Measurements from ENCODE around the gene LUZP1. TPM values are rescaled to one million over a fixed set of nuclear protein-coding genes. Genes with fewer than 3 reads are reported as not detected.

LUZP1 gene
- total RNA-seq, 2 donors from 2014 or later: 43.5 to 49.4 TPM

DNA sequence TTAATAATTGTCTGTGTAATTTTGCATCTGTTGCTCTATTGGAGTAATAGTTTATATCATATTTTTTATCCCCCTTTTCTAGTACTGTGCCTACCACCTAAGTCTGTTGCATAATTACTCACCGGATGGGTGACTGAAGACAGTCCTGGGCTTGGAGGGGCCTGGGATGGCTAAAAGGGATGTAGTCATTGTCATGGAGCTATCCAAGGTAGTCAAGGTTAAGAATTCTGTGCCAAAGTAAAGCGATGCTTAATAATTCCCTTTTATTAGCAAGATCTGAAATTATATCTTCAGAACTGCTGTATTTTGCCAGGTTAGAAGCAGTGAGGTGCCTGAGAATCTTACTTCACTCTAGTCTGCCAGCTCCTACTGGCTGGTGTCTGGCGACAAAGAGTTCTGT, 87.8 kb downstream of the LUZP1 start:
- no peak overlapping the region for H3K27ac ChIP-seq (ENCODE audit: low read depth, low read length)
- no peaks in the 10 kb centered on the region for H3K27me3 ChIP-seq (ENCODE audit: control insufficient read depth, insufficient read depth, low read length, poor library complexity, severe bottlenecking)
- no peak overlapping the region for H3K4me3 Mint-ChIP-seq
- no peaks in the 10 kb centered on the region for H3K27me3 Mint-ChIP-seq (ENCODE audit: insufficient read depth)
- TF ChIP-seq CTCF (conservative IDR thresholded peaks at IDR 0.05): no peak
- H3K4me3 ChIP-seq (ENCODE audit: low read length): no peak overlapping the region
- peak overlapping the region; percentile 32 for H3K27ac Mint-ChIP-seq
- H3K9ac ChIP-seq (ENCODE audit: extremely low read depth, low read length, poor library complexity, severe bottlenecking): no peak overlapping the region
- peaks cover 80% of the 10 kb centered on the region for H3K36me3 Mint-ChIP-seq (ENCODE audit: low read depth)
- H3K4me1 ChIP-seq (ENCODE audit: control insufficient read depth, insufficient read depth, low read length): no peaks in the 10 kb centered on the region
- no peaks in the 10 kb centered on the region for H3K4me1 Mint-ChIP-seq
- 96 to 100% methylated on average over 2 to 3 of the region's 3 CpGs for WGBS, 2 experiments (ENCODE audit: insufficient coverage in 1 of 2, insufficient read length in 1 of 2)
- no peaks in the 10 kb centered on the region for H3K9me3 ChIP-seq (ENCODE audit: control insufficient read depth, low read length)
- no peaks in the 10 kb centered on the region for H3K9me3 Mint-ChIP-seq
- no peak for DNase-seq
- peaks cover 92% of the 10 kb centered on the region for H3K36me3 ChIP-seq (ENCODE audit: control insufficient read depth, insufficient read depth, low read length)

DNA sequence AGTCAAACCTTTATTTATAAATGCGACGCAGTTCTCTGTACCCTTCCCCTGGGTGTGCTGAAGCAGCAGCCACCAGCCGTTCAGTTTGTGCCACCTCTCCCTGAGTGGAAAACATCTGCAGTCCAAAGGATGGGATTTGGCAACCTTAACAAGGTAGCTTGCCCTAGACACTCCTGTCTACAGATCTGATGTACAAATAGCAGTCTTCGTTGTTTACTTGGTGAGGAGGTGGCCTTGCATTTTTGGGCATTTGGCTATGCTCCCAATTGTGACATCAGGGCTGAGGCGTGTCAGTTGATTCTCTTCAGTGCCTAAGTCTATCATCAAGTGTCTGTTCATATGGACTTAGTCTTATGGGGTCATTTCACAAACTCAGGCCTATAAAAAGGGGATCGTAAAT, 89.6 kb downstream of the LUZP1 start:
- peaks cover 77% of the 10 kb centered on the region for H3K36me3 Mint-ChIP-seq (ENCODE audit: low read depth)
- TF ChIP-seq CTCF (conservative IDR thresholded peaks at IDR 0.05): no peak
- no peaks in the 10 kb centered on the region for H3K9me3 ChIP-seq (ENCODE audit: control insufficient read depth, low read length)
- H3K36me3 ChIP-seq (ENCODE audit: control insufficient read depth, insufficient read depth, low read length): peaks cover 88% of the 10 kb centered on the region
- H3K4me3 Mint-ChIP-seq: no peak overlapping the region
- H3K27me3 ChIP-seq (ENCODE audit: control insufficient read depth, insufficient read depth, low read length, poor library complexity, severe bottlenecking): no peaks in the 10 kb centered on the region
- no peaks in the 10 kb centered on the region for H3K27me3 Mint-ChIP-seq (ENCODE audit: insufficient read depth)
- no peak overlapping the region for H3K4me3 ChIP-seq (ENCODE audit: low read length)
- no peaks in the 10 kb centered on the region for H3K9me3 Mint-ChIP-seq
- no peak overlapping the region for H3K27ac ChIP-seq (ENCODE audit: low read depth, low read length)
- 94 to 96% methylated on average over 6 of the region's 6 CpGs for WGBS, 2 experiments (ENCODE audit: insufficient coverage in 1 of 2, insufficient read length in 1 of 2)
- no peak for DNase-seq
- no peaks in the 10 kb centered on the region for H3K4me1 ChIP-seq (ENCODE audit: control insufficient read depth, insufficient read depth, low read length)
- H3K9ac ChIP-seq (ENCODE audit: extremely low read depth, low read length, poor library complexity, severe bottlenecking): no peak overlapping the region
- H3K27ac Mint-ChIP-seq: no peak overlapping the region
- no peaks in the 10 kb centered on the region for H3K4me1 Mint-ChIP-seq

- peaks cover 83% of the 10 kb centered on the region for H3K36me3 ChIP-seq (ENCODE audit: control insufficient read depth, insufficient read depth, low read length)
- no peaks in the 10 kb centered on the region for H3K4me1 Mint-ChIP-seq
- DNase-seq: no peak
- H3K27ac ChIP-seq (ENCODE audit: low read depth, low read length): no peak overlapping the region
- H3K36me3 Mint-ChIP-seq (ENCODE audit: low read depth): peaks cover 75% of the 10 kb centered on the region
- H3K27me3 ChIP-seq (ENCODE audit: control insufficient read depth, insufficient read depth, low read length, poor library complexity, severe bottlenecking): no peaks in the 10 kb centered on the region
- no peak for TF ChIP-seq CTCF (conservative IDR thresholded peaks at IDR 0.05)
- H3K9ac ChIP-seq (ENCODE audit: extremely low read depth, low read length, poor library complexity, severe bottlenecking): no peak overlapping the region
- H3K9me3 ChIP-seq (ENCODE audit: control insufficient read depth, low read length): no peaks in the 10 kb centered on the region
- no peak overlapping the region for H3K27ac Mint-ChIP-seq
- no peaks in the 10 kb centered on the region for H3K27me3 Mint-ChIP-seq (ENCODE audit: insufficient read depth)
- H3K4me3 ChIP-seq (ENCODE audit: low read length): no peak overlapping the region
- no peaks in the 10 kb centered on the region for H3K9me3 Mint-ChIP-seq
- H3K4me1 ChIP-seq (ENCODE audit: control insufficient read depth, insufficient read depth, low read length): no peaks in the 10 kb centered on the region
- no peak overlapping the region for H3K4me3 Mint-ChIP-seq
These were observed 94.6 kb downstream of the LUZP1 start for GRCh38 chr1:23074012-23074411.
